Chondrocyte (in vitro differentiated cells): ENCODE measurements around the gene SORBS1. TPM values are rescaled to one million over a fixed set of nuclear protein-coding genes. Genes with fewer than 3 reads are reported as not detected.

Experiments used
- DNase-seq: peaks from one replicate; pipeline ENCODE4 v3.0.0; 2021; ENCODE audit warnings: mixed read lengths, low spot score
- H3K27ac Mint-ChIP-seq: one replicate; pipeline ENCODE4 v1.8.0; 2021; ENCODE audit warnings: mild to moderate bottlenecking, moderate library complexity, mixed read lengths; ENCODE audit not compliant: unreplicated experiment
- H3K27me3 Mint-ChIP-seq: 2 replicates; pipeline ENCODE4 v1.8.0; 2021; ENCODE audit warnings: low read depth, mixed read lengths
- H3K36me3 Mint-ChIP-seq: 2 replicates; pipeline ENCODE4 v1.8.0; 2021; ENCODE audit warnings: low read depth, mixed read lengths
- H3K4me1 Mint-ChIP-seq: 2 replicates; pipeline ENCODE4 v1.8.0; 2021; ENCODE audit warnings: low read depth, mild to moderate bottlenecking, mixed read lengths
- H3K4me3 Mint-ChIP-seq: one replicate; pipeline ENCODE4 v1.8.0; 2021; ENCODE audit warnings: mild to moderate bottlenecking, moderate library complexity, mixed read lengths; ENCODE audit not compliant: unreplicated experiment
- H3K9me3 Mint-ChIP-seq: 2 replicates; pipeline ENCODE4 v1.8.0; 2021; ENCODE audit warnings: low read depth, mixed read lengths
- total RNA-seq: library from RNA; stranded (reverse); gene quantifications from 3 replicates; pipeline ENCODE4 v1.2.1, GENCODE V29; 2021
- TF ChIP-seq, protein P1 (sequence below): fragments of 200-600 bp; sonication (generic); IDR thresholded peaks from 2 replicates; pipeline ENCODE4 v1.5.0; 2021; ENCODE audit warnings: antibody characterized with exemption, mild to moderate bottlenecking, moderate library complexity

Gene SORBS1
- total RNA-seq, 1 donor from 2014 or later = 5.0 TPM

DNA sequence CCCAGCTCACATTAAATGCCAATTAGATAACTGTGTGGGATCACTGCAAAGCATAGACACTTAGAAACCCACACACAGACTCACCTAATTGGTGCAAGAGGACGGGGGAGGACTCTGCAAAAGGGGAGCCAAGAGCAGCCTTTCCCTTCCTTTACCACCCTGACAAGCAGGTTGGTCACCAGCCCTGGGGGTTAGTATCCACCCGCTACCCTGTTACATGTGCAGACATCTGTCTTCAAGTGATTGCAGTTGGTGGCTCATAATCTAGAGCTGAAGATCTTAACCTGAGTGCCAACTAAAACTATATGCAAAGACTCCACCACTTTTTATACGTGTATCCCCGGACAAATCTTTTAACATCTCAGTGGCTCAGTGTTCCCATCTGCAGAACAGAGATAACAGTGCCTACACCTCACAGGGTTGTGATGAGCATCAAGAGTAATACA, 56.9 kb downstream of the SORBS1 start:
- Mint-ChIP-seq H3K4me1 (peaks cover 28% of the 10 kb centered on the region), H3K9me3 (no peaks in the 10 kb centered on the region), H3K27ac (no peak overlapping the region), H3K27me3 (peaks cover 3% of the 10 kb centered on the region), H3K4me3 (no peak overlapping the region), H3K36me3 (peaks cover 2% of the 10 kb centered on the region)
- TF ChIP-seq, protein P1, sequence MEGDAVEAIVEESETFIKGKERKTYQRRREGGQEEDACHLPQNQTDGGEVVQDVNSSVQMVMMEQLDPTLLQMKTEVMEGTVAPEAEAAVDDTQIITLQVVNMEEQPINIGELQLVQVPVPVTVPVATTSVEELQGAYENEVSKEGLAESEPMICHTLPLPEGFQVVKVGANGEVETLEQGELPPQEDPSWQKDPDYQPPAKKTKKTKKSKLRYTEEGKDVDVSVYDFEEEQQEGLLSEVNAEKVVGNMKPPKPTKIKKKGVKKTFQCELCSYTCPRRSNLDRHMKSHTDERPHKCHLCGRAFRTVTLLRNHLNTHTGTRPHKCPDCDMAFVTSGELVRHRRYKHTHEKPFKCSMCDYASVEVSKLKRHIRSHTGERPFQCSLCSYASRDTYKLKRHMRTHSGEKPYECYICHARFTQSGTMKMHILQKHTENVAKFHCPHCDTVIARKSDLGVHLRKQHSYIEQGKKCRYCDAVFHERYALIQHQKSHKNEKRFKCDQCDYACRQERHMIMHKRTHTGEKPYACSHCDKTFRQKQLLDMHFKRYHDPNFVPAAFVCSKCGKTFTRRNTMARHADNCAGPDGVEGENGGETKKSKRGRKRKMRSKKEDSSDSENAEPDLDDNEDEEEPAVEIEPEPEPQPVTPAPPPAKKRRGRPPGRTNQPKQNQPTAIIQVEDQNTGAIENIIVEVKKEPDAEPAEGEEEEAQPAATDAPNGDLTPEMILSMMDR = no peak
- DNase-seq = no peak

DNA sequence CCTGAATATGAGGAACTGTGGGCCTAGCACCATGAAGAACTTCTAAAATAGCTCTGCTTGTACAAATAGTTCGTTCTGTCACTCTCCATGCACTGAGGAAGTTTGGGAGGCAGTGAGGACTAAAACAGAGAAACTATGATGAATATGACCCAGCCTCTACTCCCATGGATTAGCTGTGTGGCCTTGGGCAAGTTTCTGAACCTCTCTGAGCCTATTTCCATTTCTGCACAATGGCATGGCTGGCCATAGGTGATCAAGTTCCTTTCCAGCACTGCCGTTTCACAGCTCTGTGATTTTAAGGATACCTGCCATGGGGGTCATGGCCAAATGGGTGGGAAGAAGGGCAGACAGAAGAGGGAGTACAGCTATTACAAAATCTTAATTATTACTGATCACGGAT, 57.6 kb downstream of the SORBS1 start:
- TF ChIP-seq, protein P1 = no peak
- Mint-ChIP-seq H3K4me1 (peaks cover 21% of the 10 kb centered on the region), H3K27me3 (peaks cover 3% of the 10 kb centered on the region), H3K9me3 (no peaks in the 10 kb centered on the region), H3K4me3 (no peak overlapping the region), H3K36me3 (peaks cover 2% of the 10 kb centered on the region), H3K27ac (no peak overlapping the region)
- no peak for DNase-seq

DNA sequence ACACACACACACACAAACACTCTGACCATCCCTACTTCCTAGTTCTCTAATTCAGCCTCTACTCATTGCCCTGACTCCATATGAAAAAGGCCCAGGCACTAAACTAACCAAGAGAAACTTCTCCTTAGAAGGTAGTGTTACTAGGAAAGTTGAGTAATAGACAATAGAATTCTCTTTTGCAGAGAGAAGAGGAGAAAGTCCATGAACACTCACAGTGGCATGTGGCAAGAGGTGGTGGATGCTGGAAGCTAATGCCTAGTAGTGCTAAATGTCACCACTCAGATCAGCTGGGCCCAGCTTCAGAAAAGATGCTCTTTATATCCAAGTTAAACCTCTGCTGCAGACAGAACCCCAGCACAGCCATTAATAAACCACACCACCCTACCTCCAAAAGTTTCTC, 58.2 kb downstream of the SORBS1 start:
- H3K4me3 Mint-ChIP-seq = no peak overlapping the region
- H3K9me3 Mint-ChIP-seq = no peaks in the 10 kb centered on the region
- no peak for DNase-seq
- TF ChIP-seq, protein P1 = no peak
- no peak overlapping the region for H3K27ac Mint-ChIP-seq
- H3K4me1 Mint-ChIP-seq = peaks cover 20% of the 10 kb centered on the region
- peaks cover 2% of the 10 kb centered on the region for H3K36me3 Mint-ChIP-seq
- peaks cover 3% of the 10 kb centered on the region for H3K27me3 Mint-ChIP-seq

DNA sequence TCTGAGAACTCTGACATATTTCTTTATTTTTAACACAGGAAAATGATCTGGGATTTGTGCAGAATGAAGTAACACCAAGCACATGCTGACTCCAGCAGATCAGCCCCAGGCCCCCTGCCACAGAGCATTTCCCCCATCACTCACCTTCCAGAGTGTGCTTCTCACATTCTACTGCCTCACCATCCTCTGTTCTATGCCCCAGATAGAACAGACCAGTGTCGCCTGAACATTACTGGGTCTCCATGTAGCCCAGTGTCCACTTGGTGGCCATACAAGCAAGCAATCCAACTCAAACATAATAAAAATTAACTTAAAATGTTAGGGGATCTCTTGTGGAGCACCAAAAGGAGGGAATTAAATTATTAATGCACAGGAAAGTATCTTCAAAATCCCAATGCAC, 58.8 kb downstream of the SORBS1 start:
- H3K4me3 Mint-ChIP-seq = no peak overlapping the region
- peaks cover 2% of the 10 kb centered on the region for H3K36me3 Mint-ChIP-seq
- no peak overlapping the region for H3K27ac Mint-ChIP-seq
- peaks cover 3% of the 10 kb centered on the region for H3K27me3 Mint-ChIP-seq
- TF ChIP-seq, protein P1 = no peak
- H3K9me3 Mint-ChIP-seq = no peaks in the 10 kb centered on the region
- DNase-seq = no peak
- peaks cover 20% of the 10 kb centered on the region for H3K4me1 Mint-ChIP-seq

DNA sequence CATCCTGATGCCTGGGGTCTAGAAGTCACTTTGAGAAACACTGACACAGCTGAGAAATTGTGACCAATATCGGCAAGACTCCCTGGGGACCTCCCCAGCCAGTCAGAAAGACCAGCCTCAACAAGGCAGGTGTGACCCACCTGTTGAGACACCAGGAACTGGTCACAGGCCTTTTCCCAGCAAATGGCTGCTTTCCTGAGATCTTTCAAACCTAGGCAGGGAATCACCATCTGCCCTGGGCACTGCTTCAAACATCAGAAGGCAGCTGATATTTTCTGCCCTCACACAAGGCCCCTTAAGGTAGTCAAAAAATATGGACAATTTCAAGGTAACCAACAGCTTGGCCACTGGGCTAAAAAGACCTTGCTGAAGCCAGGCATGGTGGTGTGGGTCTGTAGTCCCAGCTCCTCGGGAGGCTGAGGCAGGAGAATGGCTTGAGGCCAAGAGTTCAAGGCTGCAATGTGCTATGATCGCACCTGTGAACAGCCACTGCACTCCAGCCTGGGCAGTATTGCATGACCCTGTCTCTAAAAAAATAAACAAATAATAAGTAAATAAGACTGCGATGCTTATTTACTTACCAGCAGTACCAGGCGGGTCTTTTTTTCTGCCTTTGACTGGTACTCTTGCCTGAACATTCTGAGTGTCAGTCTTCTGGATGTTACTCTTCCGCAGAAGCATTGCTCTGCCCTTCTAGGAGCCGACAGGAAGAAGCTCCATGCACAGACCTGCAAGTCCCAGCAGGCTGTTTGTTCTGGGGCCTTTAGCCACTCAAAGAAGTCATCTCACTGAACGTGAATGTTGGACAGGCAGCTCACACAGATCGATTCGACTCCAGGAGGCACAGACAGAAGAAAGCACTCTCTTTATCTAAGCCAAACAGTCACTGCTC, 59.7 kb downstream of the SORBS1 start:
- TF ChIP-seq, protein P1 = no peak
- Mint-ChIP-seq H3K4me3 (no peak overlapping the region), H3K27me3 (peaks cover 3% of the 10 kb centered on the region), H3K4me1 (peaks cover 19% of the 10 kb centered on the region), H3K9me3 (no peaks in the 10 kb centered on the region), H3K36me3 (peaks cover 2% of the 10 kb centered on the region), H3K27ac (no peak overlapping the region)
- no peak for DNase-seq
